GM12891 (cell line): ENCODE results near the gene YBX2.

ENCODE experiments used
- PAX5 ChIP-seq: IDR thresholded peaks from 2 replicates; pipeline ENCODE4 v1.6.1; 2011; ENCODE audit warnings: low read length, moderate library complexity, mild to moderate bottlenecking; ENCODE audit not compliant: insufficient read depth, severe bottlenecking
- POLR2A ChIP-seq: IDR thresholded peaks from 2 replicates; pipeline ENCODE4 v1.6.1; 2011; ENCODE audit warnings: low read depth, low read length, control low read depth
- POLR2AphosphoS5 ChIP-seq: IDR thresholded peaks from 2 replicates; pipeline ENCODE4 v1.6.1; 2011; ENCODE audit warnings: low read depth, low read length, control low read depth
- POU2F2 ChIP-seq: IDR thresholded peaks from 2 replicates; pipeline ENCODE4 v1.6.1; 2011; ENCODE audit warnings: low read depth, mild to moderate bottlenecking, control low read depth, low read length, moderate library complexity

GRCh38 chr17:7325031-7325528, 30.6 kb upstream of the YBX2 start:
- no peak for TF ChIP-seq POLR2AphosphoS5
- TF ChIP-seq POLR2A: no peak
- TF ChIP-seq POU2F2: no peak
- no peak for TF ChIP-seq PAX5
